Measurements from ENCODE around the gene SLC6A5. TPM values are rescaled to one million over a fixed set of nuclear protein-coding genes. Genes with fewer than 3 reads are reported as not detected.

Gene SLC6A5
- total RNA-seq, 4 donors from 2014 or later = not detected

GRCh38 chr11:20631519-20632168 lies 32.2 kb downstream of the SLC6A5 start:
- intact Hi-C loops (cut with DNase I; ENCODE audit: low total_unique reads) (no loop called here), in situ Hi-C loops (cut with MboI; ENCODE audit: low pct_ligation_motif_present in 1 of 4, low pct_unique_long_range_greater_than_20kb in 1 of 4, low sequenced_read_pairs in 3 of 4) (loop anchor here in 2 of 4 donors (25.0 kb wide), 3 partner anchors 881 to 1681 kb away; no protein-coding TSS in a partner anchor)
- Histone ChIP-seq H3K4me3 (no peak overlapping the region), H3K36me3 (no peaks in the 10 kb centered on the region), H3K27me3 (no peaks in the 10 kb centered on the region), H3K4me1 (no peaks in the 10 kb centered on the region), H3K27ac (no peak overlapping the region), H3K9me3 (no peaks in the 10 kb centered on the region)
- WGBS, 2 donors (ENCODE audit: low coverage in 1 of 2) = 35 to 72% methylated on average over 2 to 5 of the region's 5 CpGs
- no peak for DNase-seq
- TF ChIP-seq CTCF (IDR thresholded peaks at IDR 0.05) (no peak), POLR2A (IDR thresholded peaks at IDR 0.05) (no peak)

DNA sequence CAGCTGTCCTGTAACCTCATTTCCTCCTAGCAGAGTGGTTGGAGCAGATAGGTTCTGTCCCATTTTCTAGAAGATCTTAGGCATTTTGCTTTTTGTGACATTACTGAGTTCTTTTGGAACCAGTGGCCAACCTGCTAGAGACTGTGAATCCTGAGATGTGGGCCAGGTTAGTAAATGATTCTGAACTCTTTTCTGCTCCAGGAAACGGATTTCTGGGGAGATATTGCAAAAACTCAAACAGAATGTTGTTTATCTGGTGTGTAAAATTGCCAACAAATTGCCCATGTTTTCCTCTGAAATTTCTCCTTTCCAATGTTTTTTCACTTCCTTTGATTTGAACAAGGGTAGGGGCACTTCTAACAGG lies 32.7 kb downstream of the SLC6A5 start:
- no peak for DNase-seq
- no peak overlapping the region for H3K4me3 ChIP-seq
- no peak overlapping the region for H3K27ac ChIP-seq
- no peaks in the 10 kb centered on the region for H3K4me1 ChIP-seq
- TF ChIP-seq CTCF (IDR thresholded peaks at IDR 0.05) (no peak), EP300 (IDR thresholded peaks at IDR 0.05; ENCODE audit: low read depth) (no peak), POLR2AphosphoS5 (IDR thresholded peaks at IDR 0.05) (no peak), POLR2A (IDR thresholded peaks at IDR 0.05) (no peak)
- in situ Hi-C loops (cut with MboI; ENCODE audit: low pct_ligation_motif_present in 1 of 4, low pct_unique_long_range_greater_than_20kb in 1 of 4, low sequenced_read_pairs in 3 of 4) = loop anchor here in 2 of 4 donors (25.0 kb wide), 3 partner anchors 880 to 1680 kb away; no protein-coding TSS in a partner anchor
- H3K27me3 ChIP-seq = no peaks in the 10 kb centered on the region
- intact Hi-C loops (cut with DNase I; ENCODE audit: low total_unique reads) = no loop called here
- no peaks in the 10 kb centered on the region for H3K9me3 ChIP-seq
- WGBS, 2 donors (ENCODE audit: low coverage in 1 of 2) = 30 to 33% methylated on average over 1 of the region's 1 CpG
- no peaks in the 10 kb centered on the region for H3K36me3 ChIP-seq

- H3K9me3 ChIP-seq = no peaks in the 10 kb centered on the region
- no peak for TF ChIP-seq POLR2A (IDR thresholded peaks at IDR 0.05)
- TF ChIP-seq CTCF (IDR thresholded peaks at IDR 0.05) = no peak
- TF ChIP-seq EP300 (IDR thresholded peaks at IDR 0.05; ENCODE audit: low read depth) = no peak
- no peak for TF ChIP-seq POLR2AphosphoS5 (IDR thresholded peaks at IDR 0.05)
- in situ Hi-C loops (cut with MboI; ENCODE audit: low pct_ligation_motif_present in 1 of 4, low pct_unique_long_range_greater_than_20kb in 1 of 4, low sequenced_read_pairs in 3 of 4) (loop anchor here in 2 of 4 donors (25.0 kb wide), 3 partner anchors 878 to 1678 kb away; no protein-coding TSS in a partner anchor), intact Hi-C loops (cut with DNase I; ENCODE audit: low total_unique reads) (no loop called here)
- H3K27me3 ChIP-seq = peaks cover 5% of the 10 kb centered on the region
- 89% methylated on average over 5 of the region's 5 CpGs; no CpG with 5 or more reads in 1 of the 2 donors for WGBS, 2 donors (ENCODE audit: low coverage in 1 of 2)
- DNase-seq = no peak
- no peak overlapping the region for H3K4me3 ChIP-seq
- H3K4me1 ChIP-seq = no peaks in the 10 kb centered on the region
- no peaks in the 10 kb centered on the region for H3K36me3 ChIP-seq
- no peak overlapping the region for H3K27ac ChIP-seq
Observed at GRCh38 chr11:20634044-20634443, 34.6 kb downstream of the SLC6A5 start.

GRCh38 chr11:20634781-20635180 lies 35.4 kb downstream of the SLC6A5 start:
- H3K27ac ChIP-seq = no peak overlapping the region
- H3K36me3 ChIP-seq = no peaks in the 10 kb centered on the region
- TF ChIP-seq POLR2A (IDR thresholded peaks at IDR 0.05) (no peak), POLR2AphosphoS5 (IDR thresholded peaks at IDR 0.05) (no peak), CTCF (IDR thresholded peaks at IDR 0.05) (no peak), EP300 (IDR thresholded peaks at IDR 0.05; ENCODE audit: low read depth) (no peak)
- intact Hi-C loops (cut with DNase I; ENCODE audit: low total_unique reads) (no loop called here), in situ Hi-C loops (cut with MboI; ENCODE audit: low pct_ligation_motif_present in 1 of 4, low pct_unique_long_range_greater_than_20kb in 1 of 4, low sequenced_read_pairs in 3 of 4) (loop anchor here in 2 of 4 donors (25.0 kb wide), 3 partner anchors 878 to 1678 kb away; no protein-coding TSS in a partner anchor)
- peaks cover 8% of the 10 kb centered on the region for H3K27me3 ChIP-seq
- H3K4me3 ChIP-seq = no peak overlapping the region
- no peaks in the 10 kb centered on the region for H3K4me1 ChIP-seq
- 66% methylated on average over 7 of the region's 7 CpGs; no CpG with 5 or more reads in 1 of the 2 donors for WGBS, 2 donors (ENCODE audit: low coverage in 1 of 2)
- H3K9me3 ChIP-seq = no peaks in the 10 kb centered on the region
- no peak for DNase-seq
